PC-9 (cell line): ENCODE results near the gene TCAIM.

Source experiments
- EZH2 ChIP-seq: fragments of 200-600 bp; sonication (generic); IDR thresholded peaks from 2 replicates; pipeline ENCODE4 v1.8.0; 2017; ENCODE audit warnings: antibody characterized with exemption, low read depth
- TF ChIP-seq, protein P1 (sequence below): fragments of 200-600 bp; sonication (generic); conservative IDR thresholded peaks from 2 replicates; pipeline ENCODE4 v1.6.1; 2017; ENCODE audit warnings: mixed run types, antibody characterized with exemption, mild to moderate bottlenecking, moderate library complexity

DNA sequence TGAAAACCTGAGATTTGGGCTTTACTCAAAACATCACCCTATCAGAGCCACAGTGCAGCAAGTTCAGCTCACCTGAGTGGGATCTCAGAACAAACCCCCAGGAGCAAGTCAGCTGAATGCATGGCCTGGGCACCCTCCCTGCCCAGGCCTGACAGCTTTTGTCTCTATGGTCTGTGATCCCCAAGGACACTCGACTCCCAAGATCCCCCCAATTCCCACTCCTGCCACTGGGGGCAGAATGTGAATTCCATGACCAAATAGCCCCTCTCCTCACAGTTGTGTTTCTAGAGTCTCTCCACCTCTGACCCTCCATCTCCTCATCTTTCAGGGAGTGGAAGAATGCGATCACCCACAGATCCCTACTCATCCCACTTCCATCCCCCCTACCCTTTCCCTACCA is 80.0 kb downstream of the TCAIM start:
- TF ChIP-seq, protein P1, sequence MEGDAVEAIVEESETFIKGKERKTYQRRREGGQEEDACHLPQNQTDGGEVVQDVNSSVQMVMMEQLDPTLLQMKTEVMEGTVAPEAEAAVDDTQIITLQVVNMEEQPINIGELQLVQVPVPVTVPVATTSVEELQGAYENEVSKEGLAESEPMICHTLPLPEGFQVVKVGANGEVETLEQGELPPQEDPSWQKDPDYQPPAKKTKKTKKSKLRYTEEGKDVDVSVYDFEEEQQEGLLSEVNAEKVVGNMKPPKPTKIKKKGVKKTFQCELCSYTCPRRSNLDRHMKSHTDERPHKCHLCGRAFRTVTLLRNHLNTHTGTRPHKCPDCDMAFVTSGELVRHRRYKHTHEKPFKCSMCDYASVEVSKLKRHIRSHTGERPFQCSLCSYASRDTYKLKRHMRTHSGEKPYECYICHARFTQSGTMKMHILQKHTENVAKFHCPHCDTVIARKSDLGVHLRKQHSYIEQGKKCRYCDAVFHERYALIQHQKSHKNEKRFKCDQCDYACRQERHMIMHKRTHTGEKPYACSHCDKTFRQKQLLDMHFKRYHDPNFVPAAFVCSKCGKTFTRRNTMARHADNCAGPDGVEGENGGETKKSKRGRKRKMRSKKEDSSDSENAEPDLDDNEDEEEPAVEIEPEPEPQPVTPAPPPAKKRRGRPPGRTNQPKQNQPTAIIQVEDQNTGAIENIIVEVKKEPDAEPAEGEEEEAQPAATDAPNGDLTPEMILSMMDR, result peak; percentile 47; the same call in 1 of the 2 replicates
- no peak for TF ChIP-seq EZH2
